H1 (cell line): ENCODE data around the gene INAFM2. TPM values are rescaled to one million over a fixed set of nuclear protein-coding genes. Genes with fewer than 3 reads are reported as not detected.

Source experiments
- CTCF ChIP-seq, 3 experiments: IDR thresholded peaks; 1 replicate in 2 of 3; 2 replicates in 1 of 3; pipeline versions ENCODE4 v1.5.1 to v1.6.1; 2011; ENCODE audit warnings: low read length in 3 of 3, mild to moderate bottlenecking in 3 of 3, inconsistent platforms in 2 of 3, low read depth in 1 of 3, moderate library complexity in 1 of 3; ENCODE audit not compliant: insufficient read depth in 1 of 3; ENCODE audit errors: control extremely low read depth in 1 of 3
- GTF2F1 ChIP-seq: IDR thresholded peaks from 2 replicates; pipeline ENCODE4 v1.6.1; 2012; ENCODE audit warnings: low read depth, low read length, improper control_type of control experiment, borderline replicate concordance
- HDAC6 ChIP-seq: IDR thresholded peaks from one replicate; pipeline ENCODE4 v1.7.1; 2012; ENCODE audit warnings: low read depth, mild to moderate bottlenecking, inconsistent platforms, low read length, moderate library complexity
- POLR2AphosphoS5 ChIP-seq: IDR thresholded peaks from 2 replicates; pipeline ENCODE4 v1.6.1; 2011; ENCODE audit warnings: low read depth, low read length
- POU5F1 ChIP-seq: IDR thresholded peaks from 2 replicates; pipeline ENCODE4 v1.6.1; 2011; ENCODE audit warnings: low read depth, mild to moderate bottlenecking, low read length, moderate library complexity
- RAD21 ChIP-seq, 2 experiments: IDR thresholded peaks in 1 of 2; conservative IDR thresholded peaks in 1 of 2; 2 replicates each; pipeline ENCODE4 v1.6.1; 2011; ENCODE audit warnings: low read depth in 2 of 2, low read length in 2 of 2, improper control_type of control experiment in 1 of 2, inconsistent platforms in 1 of 2, mild to moderate bottlenecking in 1 of 2, moderate library complexity in 1 of 2
- polyA plus RNA-seq, 7 experiments: library from polyadenylated mRNA; depleted of rRNA in 3 of 7; stranded (reverse) in 5 of 7; unstranded in 2 of 7; fragments of >200 nt in 5 of 7; fragments of 200-250 nt in 2 of 7; gene quantifications; 1 replicate in 5 of 7; 2 replicates in 1 of 7; 4 replicates in 1 of 7; pipeline versions ENCODE4 v1.2.1 to v1.2.3, GENCODE V29; 2011 to 2013; ENCODE audit warnings: missing spikeins in 2 of 7, mixed read lengths in 2 of 7
- total RNA-seq: library from RNA; stranded (reverse); fragmentation: NEBNext Ultra II Directional; extraction: Animal tissue kit (Norgen Biotek cat#: 25700); gene quantifications from 2 replicates; pipeline ENCODE4 v1.2.1, GENCODE V29; 2021
- TF ChIP-seq, protein P1 (sequence below): fragments of 300-600 bp; sonication (generic); IDR thresholded peaks from 2 replicates; pipeline ENCODE4 v1.7.1; 2012; ENCODE audit warnings: low read length, moderate library complexity, mild to moderate bottlenecking, inconsistent platforms; ENCODE audit not compliant: insufficient replicate concordance

Gene INAFM2
- total and polyA plus RNA-seq, 2 of the 8 experiments (the other 6 are each of a cell fraction or from before 2014, with no cell fraction given), result 15.3 to 35.1 TPM

DNA sequence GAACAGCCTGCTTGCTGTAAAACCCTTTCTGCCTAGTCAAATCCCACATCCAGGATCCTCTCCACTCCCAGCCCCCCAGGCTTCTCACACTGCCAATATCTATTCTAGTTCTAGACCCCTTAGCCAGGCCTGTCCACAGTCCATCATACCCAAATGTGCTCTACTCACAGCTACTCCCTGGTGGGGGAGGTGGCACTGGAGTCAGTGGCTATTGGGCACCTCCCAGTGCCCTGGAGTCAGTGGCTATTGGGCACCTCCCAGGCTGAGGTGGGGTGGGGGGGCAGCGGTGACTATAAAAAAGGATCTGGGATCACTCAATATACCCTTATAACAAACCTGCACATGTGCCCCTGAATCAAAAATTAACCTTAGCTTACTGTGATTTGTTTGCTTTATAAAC lies 33.8 kb downstream of the INAFM2 start (continued):
- TF ChIP-seq, protein P1, sequence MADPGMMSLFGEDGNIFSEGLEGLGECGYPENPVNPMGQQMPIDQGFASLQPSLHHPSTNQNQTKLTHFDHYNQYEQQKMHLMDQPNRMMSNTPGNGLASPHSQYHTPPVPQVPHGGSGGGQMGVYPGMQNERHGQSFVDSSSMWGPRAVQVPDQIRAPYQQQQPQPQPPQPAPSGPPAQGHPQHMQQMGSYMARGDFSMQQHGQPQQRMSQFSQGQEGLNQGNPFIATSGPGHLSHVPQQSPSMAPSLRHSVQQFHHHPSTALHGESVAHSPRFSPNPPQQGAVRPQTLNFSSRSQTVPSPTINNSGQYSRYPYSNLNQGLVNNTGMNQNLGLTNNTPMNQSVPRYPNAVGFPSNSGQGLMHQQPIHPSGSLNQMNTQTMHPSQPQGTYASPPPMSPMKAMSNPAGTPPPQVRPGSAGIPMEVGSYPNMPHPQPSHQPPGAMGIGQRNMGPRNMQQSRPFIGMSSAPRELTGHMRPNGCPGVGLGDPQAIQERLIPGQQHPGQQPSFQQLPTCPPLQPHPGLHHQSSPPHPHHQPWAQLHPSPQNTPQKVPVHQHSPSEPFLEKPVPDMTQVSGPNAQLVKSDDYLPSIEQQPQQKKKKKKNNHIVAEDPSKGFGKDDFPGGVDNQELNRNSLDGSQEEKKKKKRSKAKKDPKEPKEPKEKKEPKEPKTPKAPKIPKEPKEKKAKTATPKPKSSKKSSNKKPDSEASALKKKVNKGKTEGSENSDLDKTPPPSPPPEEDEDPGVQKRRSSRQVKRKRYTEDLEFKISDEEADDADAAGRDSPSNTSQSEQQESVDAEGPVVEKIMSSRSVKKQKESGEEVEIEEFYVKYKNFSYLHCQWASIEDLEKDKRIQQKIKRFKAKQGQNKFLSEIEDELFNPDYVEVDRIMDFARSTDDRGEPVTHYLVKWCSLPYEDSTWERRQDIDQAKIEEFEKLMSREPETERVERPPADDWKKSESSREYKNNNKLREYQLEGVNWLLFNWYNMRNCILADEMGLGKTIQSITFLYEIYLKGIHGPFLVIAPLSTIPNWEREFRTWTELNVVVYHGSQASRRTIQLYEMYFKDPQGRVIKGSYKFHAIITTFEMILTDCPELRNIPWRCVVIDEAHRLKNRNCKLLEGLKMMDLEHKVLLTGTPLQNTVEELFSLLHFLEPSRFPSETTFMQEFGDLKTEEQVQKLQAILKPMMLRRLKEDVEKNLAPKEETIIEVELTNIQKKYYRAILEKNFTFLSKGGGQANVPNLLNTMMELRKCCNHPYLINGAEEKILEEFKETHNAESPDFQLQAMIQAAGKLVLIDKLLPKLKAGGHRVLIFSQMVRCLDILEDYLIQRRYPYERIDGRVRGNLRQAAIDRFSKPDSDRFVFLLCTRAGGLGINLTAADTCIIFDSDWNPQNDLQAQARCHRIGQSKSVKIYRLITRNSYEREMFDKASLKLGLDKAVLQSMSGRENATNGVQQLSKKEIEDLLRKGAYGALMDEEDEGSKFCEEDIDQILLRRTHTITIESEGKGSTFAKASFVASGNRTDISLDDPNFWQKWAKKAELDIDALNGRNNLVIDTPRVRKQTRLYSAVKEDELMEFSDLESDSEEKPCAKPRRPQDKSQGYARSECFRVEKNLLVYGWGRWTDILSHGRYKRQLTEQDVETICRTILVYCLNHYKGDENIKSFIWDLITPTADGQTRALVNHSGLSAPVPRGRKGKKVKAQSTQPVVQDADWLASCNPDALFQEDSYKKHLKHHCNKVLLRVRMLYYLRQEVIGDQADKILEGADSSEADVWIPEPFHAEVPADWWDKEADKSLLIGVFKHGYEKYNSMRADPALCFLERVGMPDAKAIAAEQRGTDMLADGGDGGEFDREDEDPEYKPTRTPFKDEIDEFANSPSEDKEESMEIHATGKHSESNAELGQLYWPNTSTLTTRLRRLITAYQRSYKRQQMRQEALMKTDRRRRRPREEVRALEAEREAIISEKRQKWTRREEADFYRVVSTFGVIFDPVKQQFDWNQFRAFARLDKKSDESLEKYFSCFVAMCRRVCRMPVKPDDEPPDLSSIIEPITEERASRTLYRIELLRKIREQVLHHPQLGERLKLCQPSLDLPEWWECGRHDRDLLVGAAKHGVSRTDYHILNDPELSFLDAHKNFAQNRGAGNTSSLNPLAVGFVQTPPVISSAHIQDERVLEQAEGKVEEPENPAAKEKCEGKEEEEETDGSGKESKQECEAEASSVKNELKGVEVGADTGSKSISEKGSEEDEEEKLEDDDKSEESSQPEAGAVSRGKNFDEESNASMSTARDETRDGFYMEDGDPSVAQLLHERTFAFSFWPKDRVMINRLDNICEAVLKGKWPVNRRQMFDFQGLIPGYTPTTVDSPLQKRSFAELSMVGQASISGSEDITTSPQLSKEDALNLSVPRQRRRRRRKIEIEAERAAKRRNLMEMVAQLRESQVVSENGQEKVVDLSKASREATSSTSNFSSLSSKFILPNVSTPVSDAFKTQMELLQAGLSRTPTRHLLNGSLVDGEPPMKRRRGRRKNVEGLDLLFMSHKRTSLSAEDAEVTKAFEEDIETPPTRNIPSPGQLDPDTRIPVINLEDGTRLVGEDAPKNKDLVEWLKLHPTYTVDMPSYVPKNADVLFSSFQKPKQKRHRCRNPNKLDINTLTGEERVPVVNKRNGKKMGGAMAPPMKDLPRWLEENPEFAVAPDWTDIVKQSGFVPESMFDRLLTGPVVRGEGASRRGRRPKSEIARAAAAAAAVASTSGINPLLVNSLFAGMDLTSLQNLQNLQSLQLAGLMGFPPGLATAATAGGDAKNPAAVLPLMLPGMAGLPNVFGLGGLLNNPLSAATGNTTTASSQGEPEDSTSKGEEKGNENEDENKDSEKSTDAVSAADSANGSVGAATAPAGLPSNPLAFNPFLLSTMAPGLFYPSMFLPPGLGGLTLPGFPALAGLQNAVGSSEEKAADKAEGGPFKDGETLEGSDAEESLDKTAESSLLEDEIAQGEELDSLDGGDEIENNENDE, result no peak
- TF ChIP-seq RAD21 (IDR thresholded peaks at IDR 0.05 in 1 of 2, conservative IDR thresholded peaks at IDR 0.05 in 1 of 2; ENCODE audit: low read depth in 2 of 2, low read length in 2 of 2) (no peak), GTF2F1 (no peak), POU5F1 (no peak), HDAC6 (no peak), CTCF (IDR thresholded peaks at IDR 0.05; ENCODE audit: control extremely low read depth in 1 of 3, insufficient read depth in 1 of 3, low read depth in 1 of 3, low read length in 3 of 3) (no peak), POLR2AphosphoS5 (no peak)
